Glutamatergic neuron (in vitro differentiated cells): ENCODE data around the gene LGI4. TPM values are rescaled to one million over a fixed set of nuclear protein-coding genes. Genes with fewer than 3 reads are reported as not detected.

Source experiments
- DNase-seq: peaks from one replicate; pipeline ENCODE4 v3.0.0; 2022
- H3K27ac Mint-ChIP-seq: one replicate; pipeline ENCODE4 v1.8.0; 2020; ENCODE audit warnings: mild to moderate bottlenecking, mixed read lengths, inconsistent platforms; ENCODE audit not compliant: unreplicated experiment
- H3K27me3 Mint-ChIP-seq: one replicate; pipeline ENCODE4 v1.8.0; 2020; ENCODE audit warnings: mild to moderate bottlenecking, moderate library complexity, mixed read lengths, inconsistent platforms; ENCODE audit not compliant: unreplicated experiment
- H3K36me3 Mint-ChIP-seq: one replicate; pipeline ENCODE4 v1.8.0; 2020; ENCODE audit warnings: mild to moderate bottlenecking, mixed read lengths, inconsistent platforms; ENCODE audit not compliant: unreplicated experiment
- H3K4me1 Mint-ChIP-seq: one replicate; pipeline ENCODE4 v1.8.0; 2020; ENCODE audit warnings: mild to moderate bottlenecking, low read depth, mixed read lengths, inconsistent platforms; ENCODE audit not compliant: unreplicated experiment
- H3K4me3 Mint-ChIP-seq: one replicate; pipeline ENCODE4 v1.8.0; 2020; ENCODE audit warnings: mild to moderate bottlenecking, mixed read lengths, inconsistent platforms; ENCODE audit not compliant: unreplicated experiment
- H3K9me3 Mint-ChIP-seq: one replicate; pipeline ENCODE4 v1.8.0; 2020; ENCODE audit warnings: mild to moderate bottlenecking, moderate library complexity, mixed read lengths, inconsistent platforms; ENCODE audit not compliant: unreplicated experiment
- CTCF ChIP-seq: fragments of 200-600 bp; sonication (generic); IDR thresholded peaks from one replicate; pipeline ENCODE4 v1.5.0; 2021; ENCODE audit not compliant: partially characterized antibody, unreplicated experiment
- total RNA-seq: library from RNA; stranded (reverse); fragmentation: NEBNext Ultra II Directional; extraction: Animal tissue kit (Norgen Biotek cat#: 25700); gene quantifications from one replicate; pipeline ENCODE4 v1.2.1, GENCODE V29; 2021; ENCODE audit not compliant: unreplicated experiment

LGI4 gene
- total RNA-seq, 1 donor from 2014 or later, result 14.4 TPM

GRCh38 chr19:35140962-35141836, 6.3 kb upstream of the LGI4 start:
- peaks cover 31% of the 10 kb centered on the region for H3K4me1 Mint-ChIP-seq
- H3K27ac Mint-ChIP-seq, result peak overlapping the region; percentile 5
- DNase-seq, result peak; percentile 97
- H3K9me3 Mint-ChIP-seq, result peaks cover 6% of the 10 kb centered on the region
- H3K4me3 Mint-ChIP-seq, result peak overlapping the region; percentile 75
- H3K36me3 Mint-ChIP-seq, result no peaks in the 10 kb centered on the region
- H3K27me3 Mint-ChIP-seq, result peaks cover 19% of the 10 kb centered on the region
- no peak for TF ChIP-seq CTCF

- peaks cover 33% of the 10 kb centered on the region for H3K4me1 Mint-ChIP-seq
- peaks cover 8% of the 10 kb centered on the region for H3K9me3 Mint-ChIP-seq
- H3K36me3 Mint-ChIP-seq, result no peaks in the 10 kb centered on the region
- DNase-seq, result no peak
- TF ChIP-seq CTCF, result no peak
- H3K27me3 Mint-ChIP-seq, result peaks cover 22% of the 10 kb centered on the region
- H3K27ac Mint-ChIP-seq, result peak overlapping the region; percentile 5
- H3K4me3 Mint-ChIP-seq, result peak overlapping the region; percentile 50
These were observed 5.5 kb upstream of the LGI4 start for GRCh38 chr19:35140207-35140961.

- H3K9me3 Mint-ChIP-seq, result peaks cover 10% of the 10 kb centered on the region
- H3K36me3 Mint-ChIP-seq, result peaks cover 6% of the 10 kb centered on the region
- H3K4me3 Mint-ChIP-seq, result peak within 1 kb of the TSS; percentile 57
- TF ChIP-seq CTCF, result no peak
- H3K4me1 Mint-ChIP-seq, result peaks cover 28% of the 10 kb centered on the region
- peak within 1 kb of the TSS; percentile 62 for H3K27ac Mint-ChIP-seq
- H3K27me3 Mint-ChIP-seq, result peaks cover 14% of the 10 kb centered on the region
- DNase-seq, result no peak
These were observed 3.5 kb upstream of the LGI4 start, which contains the start of gene FXYD1 for GRCh38 chr19:35138305-35138892. Gene FXYD1 (plus strand): TSS chr19:35138824. CDS start chr19:35140080, 1,256 bp downstream.

GRCh38 chr19:35136977-35137702, 2.3 kb upstream of the LGI4 start:
- Mint-ChIP-seq H3K27ac (no peak overlapping the region), H3K9me3 (peaks cover 10% of the 10 kb centered on the region), H3K4me1 (peaks cover 28% of the 10 kb centered on the region), H3K4me3 (no peak overlapping the region), H3K27me3 (peaks cover 17% of the 10 kb centered on the region), H3K36me3 (peaks cover 9% of the 10 kb centered on the region)
- DNase-seq, result no peak
- no peak for TF ChIP-seq CTCF
